ENCODE data around the gene ERI3. TPM values are rescaled to one million over a fixed set of nuclear protein-coding genes. Genes with fewer than 3 reads are reported as not detected.

ERI3 gene
- 24.3 and 29.9 TPM in 2 replicates for total RNA-seq

GRCh38 chr1:44354840-44355581 lies at the start of gene ERI3:
TSS of gene ERI3 (minus strand) at chr1:44355257. CDS start at chr1:44355026, 231 bp downstream.

DNA sequence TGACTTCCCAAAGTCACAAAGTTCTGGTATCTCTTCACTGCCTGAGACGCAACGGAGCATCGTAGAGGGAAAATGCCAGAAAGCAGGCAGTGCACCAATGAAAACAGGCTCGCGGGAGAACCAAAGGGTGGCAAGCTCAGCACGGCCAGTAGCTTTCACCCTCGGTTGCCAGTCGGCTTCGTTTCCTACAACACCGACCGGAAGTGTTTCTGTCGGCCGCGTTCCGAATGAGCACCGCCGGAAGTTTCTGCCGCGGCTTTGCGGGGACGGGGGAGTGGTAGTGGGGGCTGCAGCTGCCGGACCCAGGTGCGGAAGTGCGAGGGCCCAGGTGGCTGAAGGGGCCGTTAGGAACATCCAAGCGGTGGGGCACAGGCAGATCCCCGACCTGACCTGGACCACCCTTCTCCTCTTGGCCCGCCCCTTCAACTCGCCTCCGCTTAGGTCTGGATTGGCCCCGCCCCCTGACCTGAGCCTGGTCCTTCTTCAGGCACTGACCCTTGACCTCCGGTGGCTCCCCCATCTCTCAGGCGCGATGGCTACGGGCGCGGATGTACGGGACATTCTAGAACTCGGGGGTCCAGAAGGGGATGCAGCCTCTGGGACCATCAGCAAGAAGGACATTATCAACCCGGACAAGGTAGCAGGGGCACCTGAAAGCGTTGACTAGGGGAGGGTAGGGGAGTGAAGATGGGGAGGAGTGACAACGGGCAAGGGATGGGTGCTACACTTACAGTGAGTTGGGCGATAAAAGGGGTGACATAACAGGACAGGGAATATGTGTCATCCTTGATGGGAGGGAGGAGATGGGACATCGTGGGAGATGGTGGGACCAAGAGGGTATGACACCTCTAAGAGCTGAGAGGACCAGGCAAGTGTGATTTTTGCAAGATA lies 141.6 kb downstream of the ERI3 start, which contains the start of gene DMAP1:
Gene DMAP1, plus strand, starts transcription at position 250 of the 891 bp plus-strand sequence. Its CDS starts 283 bp downstream, at position 533.

Other genes with a start within 250 kb of the ERI3 start
- not detected in 2 replicates for gene KLF17, start 236.4 kb downstream of the ERI3 start, total RNA-seq
- gene KLF18, start 213.6 kb downstream of the ERI3 start, total RNA-seq = not detected in 2 replicates
- 13.8 and 15.3 TPM in 2 replicates for gene DMAP1, start 141.8 kb downstream of the ERI3 start, total RNA-seq
- gene RNF220, start 50.0 kb upstream of the ERI3 start, total RNA-seq = 45.8 and 65.6 TPM in 2 replicates